ENCODE measurements around the gene OVCH1.
A peak's percentile ranks its signal among the peaks of the same experiment; 100 is the strongest.
"Not testable (repeated sequence)": the region's sequence is repeated elsewhere in the genome, so short reads cannot be mapped to it uniquely, and the experiment has no call there.

OVCH1 gene

GRCh38 chr12:29509503-29509902 lies 12.0 kb upstream of the OVCH1 start:
- DNase-seq = no peak
- in situ Hi-C loops (cut with MboI; ENCODE audit: low pct_unique_long_range_greater_than_20kb, low sequenced_read_pairs) = no loop called here

GRCh38 chr12:29508949-29509348 lies 11.5 kb upstream of the OVCH1 start:
- no peak for DNase-seq
- in situ Hi-C loops (cut with MboI; ENCODE audit: low pct_unique_long_range_greater_than_20kb, low sequenced_read_pairs) = no loop called here

DNA sequence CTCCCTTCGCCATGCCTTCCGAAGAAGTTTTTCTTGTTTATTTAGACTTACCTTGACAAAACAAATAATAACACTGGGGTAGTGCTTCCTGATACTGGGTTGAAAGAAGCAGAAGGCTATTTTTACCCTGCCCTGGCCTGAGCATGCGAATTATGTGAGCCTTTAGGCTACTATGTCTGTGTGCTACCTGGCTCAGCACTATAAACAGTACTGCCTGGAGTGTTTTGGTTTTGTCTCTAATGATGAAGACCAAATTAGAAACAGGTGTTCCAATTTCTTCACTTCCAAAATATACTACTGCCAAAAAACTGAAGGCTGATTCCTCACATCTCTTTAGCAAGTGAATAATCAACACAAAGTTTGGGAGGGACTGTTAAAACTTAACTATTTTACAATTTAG lies 7.6 kb upstream of the OVCH1 start:
- no peak for DNase-seq
- in situ Hi-C loops (cut with MboI; ENCODE audit: low pct_unique_long_range_greater_than_20kb, low sequenced_read_pairs) = no loop called here

- no peak for DNase-seq
- in situ Hi-C loops (cut with MboI; ENCODE audit: low pct_unique_long_range_greater_than_20kb, low sequenced_read_pairs) = no loop called here
Observed at GRCh38 chr12:29503283-29503682, 5.8 kb upstream of the OVCH1 start.

GRCh38 chr12:29499235-29499634 lies 1.7 kb upstream of the OVCH1 start:
- in situ Hi-C loops (cut with MboI; ENCODE audit: low pct_unique_long_range_greater_than_20kb, low sequenced_read_pairs) = no loop called here
- no peak for DNase-seq

- in situ Hi-C loops (cut with MboI; ENCODE audit: low pct_unique_long_range_greater_than_20kb, low sequenced_read_pairs) = no loop called here
- DNase-seq = no peak
Observed at GRCh38 chr12:29492891-29493290, 4.6 kb downstream of the OVCH1 start.

DNA sequence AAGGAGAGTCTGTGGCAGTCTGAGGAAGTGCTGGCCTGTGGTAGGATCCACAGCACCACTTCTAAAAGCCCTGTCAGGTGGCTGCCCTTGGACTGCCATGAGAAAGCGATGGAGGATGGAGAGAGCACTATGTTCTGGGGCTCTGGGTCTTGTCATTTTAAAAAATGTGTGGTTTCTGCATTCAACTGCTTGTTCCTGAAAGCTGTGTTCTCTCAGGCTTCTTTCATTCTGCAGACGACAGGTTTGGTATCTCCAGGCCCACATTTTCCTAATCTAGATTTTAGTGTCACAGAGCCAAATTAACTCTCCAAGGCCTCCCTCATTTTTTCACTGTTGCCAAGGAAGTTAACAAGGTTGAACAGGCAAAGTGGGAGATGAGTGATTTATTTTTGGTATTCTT lies 10.5 kb downstream of the OVCH1 start:
- in situ Hi-C loops (cut with MboI; ENCODE audit: low pct_unique_long_range_greater_than_20kb, low sequenced_read_pairs) = no loop called here
- DNase-seq = no peak

GRCh38 chr12:29463198-29463597 lies 34.3 kb downstream of the OVCH1 start:
- in situ Hi-C loops (cut with MboI; ENCODE audit: low pct_unique_long_range_greater_than_20kb, low sequenced_read_pairs) = no loop called here
- DNase-seq = peak; percentile 68

- in situ Hi-C loops (cut with MboI; ENCODE audit: low pct_unique_long_range_greater_than_20kb, low sequenced_read_pairs) = no loop called here
Observed at GRCh38 chr12:29460082-29460481, 37.4 kb downstream of the OVCH1 start.

DNA sequence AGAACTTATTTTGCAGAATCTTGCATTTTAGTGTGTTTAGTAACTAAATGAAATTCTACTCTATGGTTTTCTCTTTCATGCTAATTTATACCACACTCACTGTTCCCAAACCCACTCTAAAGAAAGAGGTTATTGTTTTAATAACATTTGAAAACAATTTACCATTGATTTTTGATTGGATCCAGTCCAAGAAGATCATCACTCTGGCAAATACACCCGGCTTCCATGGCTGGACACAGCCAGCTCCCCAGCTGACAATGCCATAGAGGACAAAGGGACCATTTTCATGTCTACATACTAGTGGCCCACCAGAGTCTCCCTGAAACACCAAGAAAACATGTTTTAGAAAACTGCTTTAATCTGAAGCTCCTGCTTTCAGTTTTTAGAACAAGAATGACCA lies 42.4 kb downstream of the OVCH1 start:
- DNase-seq = no peak
- in situ Hi-C loops (cut with MboI; ENCODE audit: low pct_unique_long_range_greater_than_20kb, low sequenced_read_pairs) = no loop called here

More at GRCh38 chr12:29460082-29460481, 37.4 kb downstream of the OVCH1 start:
- no peak for DNase-seq

DNA sequence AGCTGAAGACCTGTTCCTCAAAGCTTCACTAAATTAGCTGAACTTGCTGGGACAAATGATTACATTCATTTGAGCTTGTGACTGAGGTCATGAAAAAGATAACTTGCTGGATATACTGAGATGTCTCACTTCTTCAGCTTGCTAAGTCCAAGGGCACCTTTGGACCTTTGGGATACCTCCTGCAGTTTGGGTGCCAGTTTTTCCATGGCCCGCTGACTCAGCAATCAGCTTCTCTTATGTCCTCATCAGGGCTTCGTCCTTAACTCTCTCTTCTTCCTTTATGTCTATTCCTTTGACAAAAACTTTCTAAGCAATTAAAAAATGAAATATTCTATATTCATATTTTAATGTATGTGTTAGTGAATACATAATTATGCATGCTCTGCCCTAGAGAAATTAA lies 45.6 kb downstream of the OVCH1 start:
- DNase-seq = no peak
- in situ Hi-C loops (cut with MboI; ENCODE audit: low pct_unique_long_range_greater_than_20kb, low sequenced_read_pairs) = no loop called here

GRCh38 chr12:29448157-29448556 lies 49.3 kb downstream of the OVCH1 start:
- in situ Hi-C loops (cut with MboI; ENCODE audit: low pct_unique_long_range_greater_than_20kb, low sequenced_read_pairs) = no loop called here
- DNase-seq = no peak

DNA sequence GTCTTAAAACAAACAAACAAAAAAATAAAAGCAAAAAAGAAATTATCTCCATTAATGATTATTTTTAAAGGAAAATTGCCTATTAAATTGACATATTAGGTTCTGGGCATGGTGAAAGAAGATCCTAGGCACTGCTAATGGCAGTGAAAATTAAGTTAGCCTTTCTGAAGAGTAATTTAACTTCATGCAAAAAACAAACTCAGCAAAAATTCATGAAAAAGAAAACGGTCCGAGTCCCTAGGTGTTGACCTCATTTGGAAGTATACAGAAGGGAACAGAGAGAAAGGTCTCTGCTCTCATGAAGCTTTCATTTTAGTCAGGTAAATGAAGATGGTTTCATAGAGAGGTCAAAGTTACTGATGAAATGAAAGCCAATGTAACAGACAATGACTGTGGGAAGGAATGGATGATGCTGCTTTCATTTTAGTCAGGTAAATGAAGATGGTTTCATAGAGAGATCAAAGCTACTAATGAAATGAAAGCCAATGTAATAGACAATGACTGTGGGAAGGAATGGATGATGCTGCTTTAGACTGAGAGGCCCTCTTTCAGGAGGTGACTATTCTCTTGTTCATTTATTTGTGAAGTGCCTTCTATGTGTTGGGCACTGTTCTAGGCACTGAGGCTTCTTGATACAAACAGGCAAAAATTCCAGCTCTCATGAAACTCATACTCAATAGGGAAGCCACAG lies 50.1 kb downstream of the OVCH1 start:
- in situ Hi-C loops (cut with MboI; ENCODE audit: low pct_unique_long_range_greater_than_20kb, low sequenced_read_pairs) = no loop called here

DNA sequence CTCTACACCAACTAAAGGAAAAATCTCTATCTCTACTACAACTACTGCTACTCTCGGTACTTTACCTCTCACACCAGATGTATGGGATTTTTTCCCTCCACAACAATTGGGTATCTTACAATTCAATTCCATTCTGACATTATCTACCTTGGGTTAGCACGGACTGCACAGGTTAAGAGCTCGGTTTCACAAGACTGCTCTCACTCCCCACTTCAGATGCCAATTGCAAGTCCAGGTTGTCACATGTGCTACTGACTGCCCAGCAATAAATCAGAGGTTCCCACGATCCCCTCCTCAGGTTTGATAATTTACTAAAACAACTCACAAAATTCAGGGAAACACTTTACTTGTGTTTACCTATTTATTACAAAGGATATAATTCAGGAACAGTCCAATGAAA lies 58.0 kb downstream of the OVCH1 start:
- no peak for DNase-seq
- in situ Hi-C loops (cut with MboI; ENCODE audit: low pct_unique_long_range_greater_than_20kb, low sequenced_read_pairs) = no loop called here

More for the DNA sequence above, 50.1 kb downstream of the OVCH1 start:
- no peak for DNase-seq

DNA sequence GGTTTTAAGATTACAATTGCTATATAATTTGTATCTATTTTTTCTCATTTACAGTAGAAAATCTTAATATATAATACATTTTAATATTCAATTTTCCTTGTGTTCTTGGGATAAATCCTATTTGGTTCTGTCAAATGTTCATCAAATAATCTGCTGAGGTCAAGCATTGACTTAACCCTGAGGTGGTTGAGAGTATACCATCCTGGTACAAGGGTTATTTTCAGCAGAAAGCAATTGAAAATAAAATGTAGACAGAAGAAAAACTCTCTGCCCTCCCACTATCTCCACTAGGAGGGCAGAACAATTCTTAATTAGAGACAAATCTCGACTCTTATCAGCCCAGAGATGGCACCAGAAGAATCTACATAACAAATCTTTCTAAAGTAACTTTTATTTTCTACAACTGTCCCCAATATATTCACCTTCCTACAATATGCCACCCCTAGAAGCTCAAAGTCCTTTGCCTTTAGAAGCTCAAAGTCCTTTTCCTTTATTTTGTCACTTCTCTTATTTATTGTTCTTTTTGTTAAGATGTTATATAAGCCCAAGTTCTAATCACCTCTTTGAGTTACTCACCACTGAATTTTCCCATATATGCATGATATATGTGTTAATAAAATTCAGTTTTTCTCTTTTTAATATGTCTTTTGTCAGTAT lies 58.6 kb downstream of the OVCH1 start:
- DNase-seq = no peak
- in situ Hi-C loops (cut with MboI; ENCODE audit: low pct_unique_long_range_greater_than_20kb, low sequenced_read_pairs) = no loop called here

DNA sequence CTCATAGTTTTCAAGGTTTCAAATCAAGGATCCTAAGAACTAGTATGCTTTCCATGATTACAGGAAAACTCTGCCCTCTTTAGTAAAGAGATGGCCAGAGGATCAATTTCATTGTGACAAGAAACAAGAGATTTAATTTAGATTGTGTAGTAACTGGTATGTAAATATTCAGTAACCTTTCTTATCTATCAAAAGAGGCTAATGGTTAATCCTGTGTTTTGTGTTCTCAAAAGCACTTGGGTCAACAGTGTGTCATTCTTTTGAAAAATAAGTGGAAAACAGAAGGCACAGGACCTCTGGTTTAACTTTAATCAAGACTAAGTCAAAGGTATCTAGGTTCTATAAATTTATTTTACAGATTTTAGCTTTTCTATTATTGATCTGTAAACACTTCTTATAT lies 59.9 kb downstream of the OVCH1 start:
- DNase-seq = no peak
- in situ Hi-C loops (cut with MboI; ENCODE audit: low pct_unique_long_range_greater_than_20kb, low sequenced_read_pairs) = no loop called here

DNA sequence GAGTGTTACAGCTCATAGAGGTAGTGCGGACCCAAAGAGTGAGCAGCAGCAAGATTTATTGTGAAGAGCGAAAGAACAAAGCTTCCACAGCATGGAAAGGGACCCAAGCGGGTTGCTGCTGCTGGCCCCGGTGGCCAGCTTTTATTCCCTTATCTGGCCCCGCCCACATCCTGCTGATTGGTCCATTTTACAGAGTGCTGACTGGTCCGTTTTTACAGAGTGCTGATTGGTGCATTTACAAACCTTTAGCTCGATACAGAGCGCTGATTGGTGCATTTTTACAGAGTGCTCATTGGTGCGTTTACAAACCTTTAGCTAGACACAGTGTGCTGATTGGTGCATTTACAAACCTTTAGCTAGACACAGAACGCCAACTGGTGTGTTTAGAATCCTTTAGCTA lies 60.7 kb downstream of the OVCH1 start:
- in situ Hi-C loops (cut with MboI; ENCODE audit: low pct_unique_long_range_greater_than_20kb, low sequenced_read_pairs); DNase-seq: not testable (repeated sequence)

DNA sequence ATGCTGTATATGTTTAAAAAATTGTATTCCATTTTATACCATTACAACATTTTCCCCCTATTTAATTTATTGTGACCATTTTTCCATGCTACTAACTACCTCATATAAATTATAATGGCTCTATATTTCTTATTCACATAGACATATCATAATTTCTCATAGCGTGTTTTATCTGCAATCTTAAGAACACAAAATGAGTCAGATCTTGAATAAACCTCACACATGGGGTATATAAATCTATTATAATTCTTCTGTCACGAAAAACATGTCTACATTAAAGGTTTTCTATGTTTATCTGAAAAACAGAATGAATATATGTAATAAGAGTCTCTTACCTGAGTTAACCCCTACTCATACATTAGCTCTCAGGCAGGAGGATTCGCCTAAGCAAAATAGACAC lies 66.0 kb downstream of the OVCH1 start:
- DNase-seq = no peak
- in situ Hi-C loops (cut with MboI; ENCODE audit: low pct_unique_long_range_greater_than_20kb, low sequenced_read_pairs) = no loop called here

DNA sequence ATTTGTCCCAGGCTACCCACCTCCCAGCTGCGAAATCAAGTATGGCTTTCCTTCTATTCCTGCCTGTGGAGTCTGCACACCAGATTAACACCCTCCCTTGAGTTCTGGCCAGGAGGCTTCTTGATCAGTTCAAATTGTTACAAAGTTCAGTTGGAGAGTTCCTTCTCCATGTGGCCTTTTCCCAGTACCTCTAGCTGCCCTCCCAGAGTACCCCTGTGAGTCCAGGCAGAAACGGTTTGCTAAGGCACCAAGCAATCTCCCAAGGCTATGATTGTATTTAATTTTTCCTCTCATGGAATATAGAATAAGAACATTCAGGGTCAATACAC lies 66.8 kb downstream of the OVCH1 start:
- in situ Hi-C loops (cut with MboI; ENCODE audit: low pct_unique_long_range_greater_than_20kb, low sequenced_read_pairs) = no loop called here
- no peak for DNase-seq

DNA sequence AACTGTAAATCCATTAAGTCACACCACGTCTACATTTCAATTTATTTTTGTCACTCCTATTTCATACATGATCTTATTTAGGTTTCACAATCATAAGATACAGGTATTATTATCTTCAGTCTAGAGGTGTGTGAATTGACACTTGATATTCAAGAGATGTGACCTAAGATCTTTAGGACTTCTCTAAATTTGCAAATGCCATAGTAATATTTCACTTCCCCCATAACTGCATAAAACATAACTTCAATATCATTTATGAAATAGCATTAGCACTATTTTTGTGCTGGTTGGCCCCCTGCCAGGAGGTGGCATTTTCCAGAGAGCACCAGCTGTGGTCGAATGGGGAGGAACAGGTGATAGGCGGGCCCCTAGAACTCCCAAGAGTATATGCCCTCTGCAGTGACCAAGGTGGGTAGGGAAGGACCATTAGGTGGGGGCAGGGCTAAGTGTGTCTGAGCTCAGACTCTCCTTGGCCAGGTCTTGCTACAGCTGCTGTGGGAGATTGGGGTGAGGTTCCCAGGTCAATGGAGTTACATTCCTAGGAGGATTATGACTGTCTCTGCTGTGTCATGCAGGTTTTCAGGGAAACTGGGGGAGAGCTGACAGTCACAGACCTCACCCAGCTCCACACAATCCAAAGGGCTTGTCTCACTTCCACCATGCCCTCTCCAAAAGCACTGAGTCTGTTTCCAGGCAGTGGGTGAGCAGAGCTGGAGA lies 67.3 kb downstream of the OVCH1 start:
- no peak for DNase-seq
- in situ Hi-C loops (cut with MboI; ENCODE audit: low pct_unique_long_range_greater_than_20kb, low sequenced_read_pairs) = no loop called here

DNA sequence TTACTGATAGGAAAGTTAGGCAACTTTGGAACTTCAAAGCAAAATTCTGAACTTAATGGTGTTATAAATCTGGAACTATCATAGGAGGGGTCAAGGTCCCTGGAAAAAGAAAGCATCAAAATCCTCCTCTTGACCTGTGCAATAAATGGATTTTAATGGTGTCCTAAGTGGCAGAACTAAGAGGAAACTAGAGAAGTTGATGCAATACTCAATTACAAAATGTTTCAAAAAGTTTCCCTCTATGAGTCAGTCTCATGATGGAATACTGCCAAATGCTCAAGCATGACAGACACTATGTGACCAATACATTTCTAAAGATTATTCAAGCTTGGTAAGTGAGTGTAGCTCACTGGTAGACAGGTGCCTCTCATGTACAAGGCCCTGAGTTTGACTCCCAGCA lies 68.9 kb downstream of the OVCH1 start:
- peak; percentile 12 for DNase-seq
- in situ Hi-C loops (cut with MboI; ENCODE audit: low pct_unique_long_range_greater_than_20kb, low sequenced_read_pairs) = no loop called here
